Measurements from ENCODE around the gene ARSJ. TPM values are rescaled to one million over a fixed set of nuclear protein-coding genes. Genes with fewer than 3 reads are reported as not detected.

ARSJ gene
- total RNA-seq, 3 donors from 2014 or later (not counting 1 experiment from before 2014, with no cell fraction given), result 1.5 to 2.3 (median 1.5) TPM

- TF ChIP-seq CTCF (IDR thresholded peaks at IDR 0.05), result no peak
- no peak for DNase-seq
- no peaks in the 10 kb centered on the region for H3K36me3 ChIP-seq (ENCODE audit: control insufficient read depth, insufficient read depth, low read length)
- no peak for ATAC-seq
- Mint-ChIP-seq H3K4me1 (no peaks in the 10 kb centered on the region), H3K4me3 (no peak overlapping the region), H3K36me3 (no peaks in the 10 kb centered on the region), H3K27me3 (ENCODE audit: low read depth in 2 of 2) (no peaks in the 10 kb centered on the region), H3K9me3 (no peaks in the 10 kb centered on the region), H3K27ac (no peak overlapping the region)
- WGBS (ENCODE audit: insufficient coverage), result 62% methylated on average over 5 of the region's 5 CpGs
- no peak overlapping the region for H3K4me3 ChIP-seq (ENCODE audit: low read length)
- intact Hi-C loops (cut with micrococcal nuclease), result no loop called here
- no peaks in the 10 kb centered on the region for H3K27me3 ChIP-seq (ENCODE audit: control insufficient read depth, insufficient read depth, low read length)
- H3K9me3 ChIP-seq (ENCODE audit: control insufficient read depth, insufficient read depth, low read length), result no peaks in the 10 kb centered on the region
- peaks cover 3% of the 10 kb centered on the region for H3K4me1 ChIP-seq (ENCODE audit: control insufficient read depth, insufficient read depth, low read length)
- H3K27ac ChIP-seq (ENCODE audit: low read length), result no peak overlapping the region
Observed at GRCh38 chr4:114025176-114025777, 45.8 kb upstream of the ARSJ start.

- no peak for TF ChIP-seq CTCF (IDR thresholded peaks at IDR 0.05)
- Histone ChIP-seq H3K9me3 (ENCODE audit: control insufficient read depth, insufficient read depth, low read length) (no peaks in the 10 kb centered on the region), H3K4me1 (ENCODE audit: control insufficient read depth, insufficient read depth, low read length) (peaks cover 3% of the 10 kb centered on the region), H3K27me3 (ENCODE audit: control insufficient read depth, insufficient read depth, low read length) (no peaks in the 10 kb centered on the region), H3K36me3 (ENCODE audit: control insufficient read depth, insufficient read depth, low read length) (no peaks in the 10 kb centered on the region), H3K27ac (ENCODE audit: low read length) (no peak overlapping the region), H3K4me3 (ENCODE audit: low read length) (no peak overlapping the region)
- ATAC-seq, result no peak
- Mint-ChIP-seq H3K4me1 (no peaks in the 10 kb centered on the region), H3K36me3 (no peaks in the 10 kb centered on the region), H3K9me3 (no peaks in the 10 kb centered on the region), H3K4me3 (no peak overlapping the region), H3K27ac (no peak overlapping the region), H3K27me3 (ENCODE audit: low read depth in 2 of 2) (no peaks in the 10 kb centered on the region)
- intact Hi-C loops (cut with micrococcal nuclease), result no loop called here
- 89% methylated on average over 3 of the region's 3 CpGs for WGBS (ENCODE audit: insufficient coverage)
- DNase-seq, result no peak
Observed at GRCh38 chr4:114021451-114021850, 42.0 kb upstream of the ARSJ start.

- Mint-ChIP-seq H3K4me1 (no peaks in the 10 kb centered on the region), H3K4me3 (no peak overlapping the region), H3K27me3 (ENCODE audit: low read depth in 2 of 2) (no peaks in the 10 kb centered on the region), H3K36me3 (no peaks in the 10 kb centered on the region), H3K27ac (no peak overlapping the region), H3K9me3 (no peaks in the 10 kb centered on the region)
- no peak for DNase-seq
- H3K27ac ChIP-seq (ENCODE audit: low read length), result no peak overlapping the region
- TF ChIP-seq CTCF (IDR thresholded peaks at IDR 0.05), result no peak
- no peaks in the 10 kb centered on the region for H3K36me3 ChIP-seq (ENCODE audit: control insufficient read depth, insufficient read depth, low read length)
- 71% methylated on average over 1 of the region's 1 CpG for WGBS (ENCODE audit: insufficient coverage)
- no peaks in the 10 kb centered on the region for H3K4me1 ChIP-seq (ENCODE audit: control insufficient read depth, insufficient read depth, low read length)
- intact Hi-C loops (cut with micrococcal nuclease), result loop anchor here (5.0 kb wide), 1 partner anchor 38 kb away; no protein-coding TSS in a partner anchor
- H3K9me3 ChIP-seq (ENCODE audit: control insufficient read depth, insufficient read depth, low read length), result no peaks in the 10 kb centered on the region
- ATAC-seq, result no peak
- no peaks in the 10 kb centered on the region for H3K27me3 ChIP-seq (ENCODE audit: control insufficient read depth, insufficient read depth, low read length)
- no peak overlapping the region for H3K4me3 ChIP-seq (ENCODE audit: low read length)
Observed at GRCh38 chr4:114019969-114020358, 40.5 kb upstream of the ARSJ start.
